Measurements from ENCODE around the gene USP48.

The USP48 gene

DNA sequence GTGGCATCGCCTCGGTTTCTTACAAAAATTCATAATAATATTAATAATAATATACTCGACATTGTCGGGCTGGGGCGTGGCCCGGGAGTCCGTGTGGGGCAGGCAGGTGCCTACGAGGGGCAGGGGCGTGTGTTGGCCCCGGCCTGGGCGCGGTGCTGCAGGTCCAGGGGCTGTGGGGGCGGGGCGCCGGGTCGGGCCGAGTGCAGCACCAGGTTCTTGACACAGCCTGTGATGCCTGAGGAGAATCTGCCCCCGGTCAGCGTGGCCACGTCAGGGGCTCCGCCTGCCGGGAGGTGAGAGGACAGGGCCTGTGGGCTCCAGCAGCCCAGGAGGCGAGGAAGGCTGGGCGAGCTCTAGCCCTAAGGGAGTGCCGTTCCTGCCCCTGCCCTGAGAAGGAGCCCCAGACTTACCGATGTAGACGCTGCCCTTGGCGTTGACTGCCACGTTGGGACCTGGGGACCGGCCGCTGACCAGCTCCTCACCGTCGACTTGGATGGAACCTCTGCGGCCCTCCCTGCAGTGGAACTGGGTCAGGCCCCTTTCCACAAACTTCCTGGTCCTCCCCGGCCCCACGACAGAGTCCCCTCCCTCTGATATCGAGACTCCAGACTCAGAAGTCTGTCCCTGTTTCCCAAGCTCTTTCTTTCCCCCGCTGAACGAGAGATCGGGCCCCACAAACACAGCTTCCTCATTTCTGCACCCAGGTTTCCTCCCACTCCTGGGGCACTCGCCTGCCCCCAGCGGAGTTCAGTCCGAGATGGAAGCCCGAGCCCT, 40.4 kb upstream of the USP48 start:
- TF ChIP-seq, protein P1, sequence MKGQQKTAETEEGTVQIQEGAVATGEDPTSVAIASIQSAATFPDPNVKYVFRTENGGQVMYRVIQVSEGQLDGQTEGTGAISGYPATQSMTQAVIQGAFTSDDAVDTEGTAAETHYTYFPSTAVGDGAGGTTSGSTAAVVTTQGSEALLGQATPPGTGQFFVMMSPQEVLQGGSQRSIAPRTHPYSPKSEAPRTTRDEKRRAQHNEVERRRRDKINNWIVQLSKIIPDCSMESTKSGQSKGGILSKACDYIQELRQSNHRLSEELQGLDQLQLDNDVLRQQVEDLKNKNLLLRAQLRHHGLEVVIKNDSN (IDR thresholded peaks at IDR 0.05) = no peak
- no peak for TF ChIP-seq ZBTB7A (IDR thresholded peaks at IDR 0.05; ENCODE audit: low read depth)
- no peak for TF ChIP-seq YY1 (IDR thresholded peaks at IDR 0.05; ENCODE audit: low read depth)
- no peak for TF ChIP-seq CEBPB (IDR thresholded peaks at IDR 0.05)
- TF ChIP-seq EP300 (IDR thresholded peaks at IDR 0.05; ENCODE audit: borderline replicate concordance) = no peak

DNA sequence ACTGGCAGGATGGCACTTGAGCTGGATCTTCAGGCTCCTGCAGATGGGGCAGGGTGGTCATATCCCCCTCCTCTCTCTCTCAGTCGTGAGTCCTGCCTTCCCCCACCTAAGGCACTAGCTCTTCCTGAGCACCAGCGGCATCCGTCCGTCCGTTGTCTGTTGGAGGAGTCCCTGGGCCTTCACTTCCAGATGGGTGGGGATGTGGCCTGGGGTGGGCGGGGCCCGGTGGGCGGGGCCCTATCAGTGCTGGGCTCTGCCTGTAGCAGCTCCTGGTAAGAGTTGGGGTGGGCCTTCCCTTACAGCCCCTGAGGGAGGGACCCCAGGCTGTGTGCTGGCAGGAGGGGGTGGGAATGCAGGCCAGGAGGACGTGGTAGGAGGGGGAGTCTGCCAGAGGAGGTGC, 39.4 kb upstream of the USP48 start:
- TF ChIP-seq EP300 (IDR thresholded peaks at IDR 0.05; ENCODE audit: borderline replicate concordance) (no peak), ZBTB7A (IDR thresholded peaks at IDR 0.05; ENCODE audit: low read depth) (no peak), YY1 (IDR thresholded peaks at IDR 0.05; ENCODE audit: low read depth) (no peak), FOXM1 (IDR thresholded peaks at IDR 0.05; ENCODE audit: borderline replicate concordance, low read depth) (no peak), TAF1 (IDR thresholded peaks at IDR 0.05; ENCODE audit: low read depth) (no peak), CREB1 (IDR thresholded peaks at IDR 0.05; ENCODE audit: low read depth) (no peak), TEAD4 (IDR thresholded peaks at IDR 0.05) (no peak), TCF12 (IDR thresholded peaks at IDR 0.05; ENCODE audit: low read depth) (no peak), EGR1 (IDR thresholded peaks at IDR 0.05) (no peak), NFIC (IDR thresholded peaks at IDR 0.05) (no peak), RAD21 (IDR thresholded peaks at IDR 0.05; ENCODE audit: low read depth) (no peak), CEBPB (IDR thresholded peaks at IDR 0.05) (no peak)
- TF ChIP-seq, protein P2, sequence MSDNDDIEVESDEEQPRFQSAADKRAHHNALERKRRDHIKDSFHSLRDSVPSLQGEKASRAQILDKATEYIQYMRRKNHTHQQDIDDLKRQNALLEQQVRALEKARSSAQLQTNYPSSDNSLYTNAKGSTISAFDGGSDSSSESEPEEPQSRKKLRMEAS (IDR thresholded peaks at IDR 0.05) = no peak
- TF ChIP-seq, protein P3, sequence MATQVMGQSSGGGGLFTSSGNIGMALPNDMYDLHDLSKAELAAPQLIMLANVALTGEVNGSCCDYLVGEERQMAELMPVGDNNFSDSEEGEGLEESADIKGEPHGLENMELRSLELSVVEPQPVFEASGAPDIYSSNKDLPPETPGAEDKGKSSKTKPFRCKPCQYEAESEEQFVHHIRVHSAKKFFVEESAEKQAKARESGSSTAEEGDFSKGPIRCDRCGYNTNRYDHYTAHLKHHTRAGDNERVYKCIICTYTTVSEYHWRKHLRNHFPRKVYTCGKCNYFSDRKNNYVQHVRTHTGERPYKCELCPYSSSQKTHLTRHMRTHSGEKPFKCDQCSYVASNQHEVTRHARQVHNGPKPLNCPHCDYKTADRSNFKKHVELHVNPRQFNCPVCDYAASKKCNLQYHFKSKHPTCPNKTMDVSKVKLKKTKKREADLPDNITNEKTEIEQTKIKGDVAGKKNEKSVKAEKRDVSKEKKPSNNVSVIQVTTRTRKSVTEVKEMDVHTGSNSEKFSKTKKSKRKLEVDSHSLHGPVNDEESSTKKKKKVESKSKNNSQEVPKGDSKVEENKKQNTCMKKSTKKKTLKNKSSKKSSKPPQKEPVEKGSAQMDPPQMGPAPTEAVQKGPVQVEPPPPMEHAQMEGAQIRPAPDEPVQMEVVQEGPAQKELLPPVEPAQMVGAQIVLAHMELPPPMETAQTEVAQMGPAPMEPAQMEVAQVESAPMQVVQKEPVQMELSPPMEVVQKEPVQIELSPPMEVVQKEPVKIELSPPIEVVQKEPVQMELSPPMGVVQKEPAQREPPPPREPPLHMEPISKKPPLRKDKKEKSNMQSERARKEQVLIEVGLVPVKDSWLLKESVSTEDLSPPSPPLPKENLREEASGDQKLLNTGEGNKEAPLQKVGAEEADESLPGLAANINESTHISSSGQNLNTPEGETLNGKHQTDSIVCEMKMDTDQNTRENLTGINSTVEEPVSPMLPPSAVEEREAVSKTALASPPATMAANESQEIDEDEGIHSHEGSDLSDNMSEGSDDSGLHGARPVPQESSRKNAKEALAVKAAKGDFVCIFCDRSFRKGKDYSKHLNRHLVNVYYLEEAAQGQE (IDR thresholded peaks at IDR 0.05; ENCODE audit: low read depth) = no peak
- TF ChIP-seq, protein P1 (IDR thresholded peaks at IDR 0.05) = no peak

DNA sequence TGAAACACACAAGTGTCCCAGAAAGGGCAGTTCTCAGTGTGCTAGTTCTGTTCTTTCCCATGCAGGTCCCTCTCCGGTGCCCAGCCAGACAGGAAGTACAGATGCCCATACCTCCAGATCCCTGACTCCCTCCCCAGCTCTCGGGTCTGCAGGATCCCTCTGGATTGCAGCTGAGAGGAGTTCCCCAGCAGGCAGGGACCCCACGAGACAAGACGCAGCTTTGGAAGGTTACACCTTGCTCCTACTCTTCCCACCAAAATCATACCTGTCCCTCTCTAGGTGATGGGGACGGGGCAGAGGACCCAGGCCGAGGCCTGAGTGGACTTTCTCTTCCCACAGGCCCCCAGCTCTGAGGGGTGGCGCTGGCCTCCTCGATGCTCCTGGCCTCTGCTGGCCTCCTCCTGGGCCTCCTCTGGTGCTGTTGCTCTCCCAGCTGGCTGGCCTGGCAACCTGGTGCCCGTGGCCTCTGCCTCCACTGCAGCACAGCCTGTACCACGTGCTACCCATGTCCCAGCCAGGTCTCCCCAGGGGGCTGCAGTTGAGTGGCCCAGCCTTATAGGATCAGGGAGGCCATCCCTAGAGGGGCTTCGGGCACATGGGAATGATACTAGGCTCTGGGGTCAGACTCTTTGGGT, 38.6 kb upstream of the USP48 start:
- TF ChIP-seq FOXM1 (IDR thresholded peaks at IDR 0.05; ENCODE audit: borderline replicate concordance, low read depth) = no peak
- TF ChIP-seq ZBTB7A (IDR thresholded peaks at IDR 0.05; ENCODE audit: low read depth) = no peak
- TF ChIP-seq, protein P3 (IDR thresholded peaks at IDR 0.05; ENCODE audit: low read depth) = no peak
- TF ChIP-seq NFIC (IDR thresholded peaks at IDR 0.05) = no peak
- TF ChIP-seq TAF1 (IDR thresholded peaks at IDR 0.05; ENCODE audit: low read depth) = no peak
- TF ChIP-seq YY1 (IDR thresholded peaks at IDR 0.05; ENCODE audit: low read depth) = no peak
- TF ChIP-seq EGR1 (IDR thresholded peaks at IDR 0.05) = no peak
- TF ChIP-seq, protein P2 (IDR thresholded peaks at IDR 0.05) = no peak
- TF ChIP-seq, protein P1 (IDR thresholded peaks at IDR 0.05) = no peak
- TF ChIP-seq EP300 (IDR thresholded peaks at IDR 0.05; ENCODE audit: borderline replicate concordance) = no peak

DNA sequence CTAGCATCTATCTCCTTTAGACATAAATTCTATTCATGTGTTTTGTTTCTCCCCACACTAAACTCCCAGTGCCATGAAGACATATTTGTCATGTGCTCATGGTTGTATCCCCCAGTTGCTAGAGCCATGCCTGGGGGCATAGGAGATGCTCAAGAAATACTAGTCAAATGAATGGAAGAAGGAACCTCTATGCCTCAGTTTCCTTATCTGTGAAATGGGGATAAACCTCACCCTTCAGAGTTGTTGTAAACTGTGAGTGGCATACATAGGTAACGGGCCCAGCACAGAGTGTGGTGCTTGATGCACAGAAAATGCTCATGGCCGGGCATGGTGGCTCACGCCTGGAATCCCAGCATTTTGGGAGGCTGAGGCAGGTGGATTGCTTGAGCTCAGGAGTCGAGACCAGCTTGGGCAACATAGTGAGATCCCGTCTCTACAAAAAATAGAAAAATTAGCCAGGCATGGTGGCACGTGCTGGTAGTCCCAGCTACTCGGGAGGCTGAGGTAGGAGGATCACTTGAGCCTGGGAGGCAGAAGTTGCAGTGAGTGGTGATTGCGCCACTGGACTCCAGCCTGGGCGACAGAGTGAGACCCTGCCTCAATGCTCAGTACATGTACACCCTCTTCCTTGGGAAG, 37.8 kb upstream of the USP48 start:
- TF ChIP-seq EGR1 (IDR thresholded peaks at IDR 0.05) (no peak), FOXM1 (IDR thresholded peaks at IDR 0.05; ENCODE audit: borderline replicate concordance, low read depth) (no peak), TAF1 (IDR thresholded peaks at IDR 0.05; ENCODE audit: low read depth) (no peak), RAD21 (IDR thresholded peaks at IDR 0.05; ENCODE audit: low read depth) (no peak), TCF12 (IDR thresholded peaks at IDR 0.05; ENCODE audit: low read depth) (no peak), CREB1 (IDR thresholded peaks at IDR 0.05; ENCODE audit: low read depth) (no peak), ZBTB7A (IDR thresholded peaks at IDR 0.05; ENCODE audit: low read depth) (no peak), NFIC (IDR thresholded peaks at IDR 0.05) (no peak), TEAD4 (IDR thresholded peaks at IDR 0.05) (no peak)
- TF ChIP-seq, protein P1 (IDR thresholded peaks at IDR 0.05) = no peak
- TF ChIP-seq, protein P3 (IDR thresholded peaks at IDR 0.05; ENCODE audit: low read depth) = no peak

Measured in Ishikawa (cell line).